ENCODE measurements around the gene ADAP1. TPM values are rescaled to one million over a fixed set of nuclear protein-coding genes. Genes with fewer than 3 reads are reported as not detected.

Gene ADAP1
- total RNA-seq, 2 experiments from 2014 or later = 6.8 to 7.2 TPM

DNA sequence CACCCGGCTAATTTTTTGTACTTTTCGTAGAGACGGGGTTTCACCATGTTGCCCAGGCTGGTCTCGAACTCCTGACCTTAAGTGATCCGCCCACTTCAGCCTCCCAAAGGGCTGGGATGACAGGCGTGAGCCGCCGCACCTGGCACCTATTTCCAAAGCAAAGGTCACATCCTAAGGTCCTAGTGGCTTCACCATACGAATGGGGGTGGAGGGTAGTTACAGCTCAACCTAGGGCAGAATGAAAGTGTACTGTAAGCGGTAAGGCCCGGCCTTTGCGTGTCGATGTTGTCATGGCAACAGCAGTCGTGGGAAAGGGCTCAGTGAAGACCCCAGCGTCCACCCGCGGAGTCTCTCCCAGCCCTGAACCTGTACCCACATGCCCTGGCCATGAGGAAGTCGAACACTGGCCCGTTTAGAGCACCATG is 22.4 kb upstream of the ADAP1 start:
- intact Hi-C loops (cut with DNase I, micrococcal nuclease) = loop anchor here in 1 of 2 experiments (5.0 kb wide), 2 partner anchors 70 to 160 kb away; a partner anchor contains a TSS
- Histone ChIP-seq H3K27me3 (ENCODE audit: control insufficient read depth in 1 of 2, insufficient read depth in 2 of 2, low read length in 2 of 2) (no peaks in the 10 kb centered on the region), H3K36me3 (ENCODE audit: insufficient read depth, low read length) (peaks cover 14% of the 10 kb centered on the region), H3K4me1 (ENCODE audit: insufficient read depth, low read length) (peaks cover 22% of the 10 kb centered on the region), H3K9me3 (ENCODE audit: control insufficient read depth in 1 of 2, insufficient read depth in 1 of 2, low read length in 2 of 2) (peaks cover 0 to 6% of the 10 kb centered on the region in 2 experiments), H3K27ac (ENCODE audit: low read depth in 1 of 2, low read length in 2 of 2) (no peak overlapping the region), H3K4me3 (ENCODE audit: low read length) (no peak overlapping the region)
- no peak for ATAC-seq (ENCODE audit: poor library complexity)
- no peak for DNase-seq
- ChIA-PET POLR2A (interaction anchor here (0.8 kb wide), 1 partner anchor 497 kb away, joined by 5 read pairs; no protein-coding TSS in a partner anchor), CTCF (interaction anchor here (0.6 to 5.4 kb wide), 2 partner anchors 16 kb away, joined by 3 to 57 read pairs; no protein-coding TSS in a partner anchor)
- peak overlapping the region; percentile 48 for H3K4me3 Mint-ChIP-seq
- TF ChIP-seq, protein P1, sequence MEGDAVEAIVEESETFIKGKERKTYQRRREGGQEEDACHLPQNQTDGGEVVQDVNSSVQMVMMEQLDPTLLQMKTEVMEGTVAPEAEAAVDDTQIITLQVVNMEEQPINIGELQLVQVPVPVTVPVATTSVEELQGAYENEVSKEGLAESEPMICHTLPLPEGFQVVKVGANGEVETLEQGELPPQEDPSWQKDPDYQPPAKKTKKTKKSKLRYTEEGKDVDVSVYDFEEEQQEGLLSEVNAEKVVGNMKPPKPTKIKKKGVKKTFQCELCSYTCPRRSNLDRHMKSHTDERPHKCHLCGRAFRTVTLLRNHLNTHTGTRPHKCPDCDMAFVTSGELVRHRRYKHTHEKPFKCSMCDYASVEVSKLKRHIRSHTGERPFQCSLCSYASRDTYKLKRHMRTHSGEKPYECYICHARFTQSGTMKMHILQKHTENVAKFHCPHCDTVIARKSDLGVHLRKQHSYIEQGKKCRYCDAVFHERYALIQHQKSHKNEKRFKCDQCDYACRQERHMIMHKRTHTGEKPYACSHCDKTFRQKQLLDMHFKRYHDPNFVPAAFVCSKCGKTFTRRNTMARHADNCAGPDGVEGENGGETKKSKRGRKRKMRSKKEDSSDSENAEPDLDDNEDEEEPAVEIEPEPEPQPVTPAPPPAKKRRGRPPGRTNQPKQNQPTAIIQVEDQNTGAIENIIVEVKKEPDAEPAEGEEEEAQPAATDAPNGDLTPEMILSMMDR (IDR thresholded peaks at IDR 0.05) = no peak
- H3K4me1 Mint-ChIP-seq (ENCODE audit: low read depth) = peaks cover 11% of the 10 kb centered on the region
- H3K27me3 Mint-ChIP-seq = no peaks in the 10 kb centered on the region
- H3K27ac Mint-ChIP-seq = no peak overlapping the region
- no peaks in the 10 kb centered on the region for H3K9me3 Mint-ChIP-seq
- peaks cover 17% of the 10 kb centered on the region for H3K36me3 Mint-ChIP-seq (ENCODE audit: low read depth)

- Mint-ChIP-seq H3K36me3 (ENCODE audit: low read depth) (peaks cover 25% of the 10 kb centered on the region), H3K27me3 (no peaks in the 10 kb centered on the region), H3K4me1 (ENCODE audit: low read depth) (peaks cover 15% of the 10 kb centered on the region), H3K27ac (peak overlapping the region; percentile 94), H3K9me3 (no peaks in the 10 kb centered on the region), H3K4me3 (peak overlapping the region; percentile 91)
- Histone ChIP-seq H3K36me3 (ENCODE audit: insufficient read depth, low read length) (peaks cover 22% of the 10 kb centered on the region), H3K9me3 (ENCODE audit: control insufficient read depth in 1 of 2, insufficient read depth in 1 of 2, low read length in 2 of 2) (peaks cover 0 to 6% of the 10 kb centered on the region in 2 experiments), H3K4me1 (ENCODE audit: insufficient read depth, low read length) (peaks cover 24% of the 10 kb centered on the region), H3K27ac (ENCODE audit: low read depth in 1 of 2, low read length in 2 of 2) (peak overlapping the region in 1 of 2 donors; percentile 97), H3K4me3 (ENCODE audit: low read length) (peak overlapping the region; percentile 87), H3K27me3 (ENCODE audit: control insufficient read depth in 1 of 2, insufficient read depth in 2 of 2, low read length in 2 of 2) (no peaks in the 10 kb centered on the region)
- TF ChIP-seq, protein P1 (IDR thresholded peaks at IDR 0.05) = no peak
- no peak for ATAC-seq (ENCODE audit: poor library complexity)
- intact Hi-C loops (cut with DNase I, micrococcal nuclease) = loop anchor here (1.0 to 5.0 kb wide), 5 partner anchors 53 to 185 kb away; partner anchors contain the start of gene ZFAND2A (in 1 of the 2)
- DNase-seq = no peak
- POLR2A ChIA-PET = interaction anchor here (0.8 to 3.5 kb wide), 20 partner anchors 11 to 612 kb away, joined by 3 to 79 read pairs (median 6); partner anchors contain the start of genes DNAAF5, GET4, GPR146 and ZFAND2A
- CTCF ChIA-PET = interaction anchor here (1.1 to 5.4 kb wide), 4 partner anchors 17 to 90 kb away, joined by 3 to 57 read pairs (median 6); no protein-coding TSS in a partner anchor
These were observed 21.4 kb upstream of the ADAP1 start for GRCh38 chr7:975702-976473.

- Mint-ChIP-seq H3K9me3 (no peaks in the 10 kb centered on the region), H3K4me1 (ENCODE audit: low read depth) (peaks cover 17% of the 10 kb centered on the region), H3K27ac (peak within 1 kb of the TSS; percentile 94), H3K27me3 (no peaks in the 10 kb centered on the region), H3K36me3 (ENCODE audit: low read depth) (peaks cover 30% of the 10 kb centered on the region), H3K4me3 (peak within 1 kb of the TSS; percentile 91)
- POLR2A ChIA-PET = interaction anchor here (0.6 to 3.5 kb wide), 24 partner anchors 10 to 611 kb away, joined by 3 to 79 read pairs (median 5); partner anchors contain the start of genes DNAAF5, GET4, GPR146 and ZFAND2A
- ATAC-seq (ENCODE audit: poor library complexity) = peak; percentile 89
- H3K27ac ChIP-seq (ENCODE audit: low read depth in 1 of 2, low read length in 2 of 2) = peak within 1 kb of the TSS; percentile 95 to 97
- peak; percentile 85 to 95 (median 88) for DNase-seq
- CTCF ChIA-PET = interaction anchor here (1.0 to 5.4 kb wide), 7 partner anchors 9 to 91 kb away, joined by 3 to 57 read pairs (median 8); partner anchors contain the start of gene GPR146
- H3K4me3 ChIP-seq (ENCODE audit: low read length) = peak within 1 kb of the TSS; percentile 87
- peaks cover 28% of the 10 kb centered on the region for H3K36me3 ChIP-seq (ENCODE audit: insufficient read depth, low read length)
- TF ChIP-seq, protein P1 (IDR thresholded peaks at IDR 0.05) = no peak
- H3K9me3 ChIP-seq (ENCODE audit: control insufficient read depth in 1 of 2, insufficient read depth in 1 of 2, low read length in 2 of 2) = peaks cover 0 to 6% of the 10 kb centered on the region in 2 experiments
- intact Hi-C loops (cut with DNase I, micrococcal nuclease) = loop anchor here (1.0 to 5.0 kb wide), 6 partner anchors 52 to 186 kb away; partner anchors contain the start of gene ZFAND2A (in 1 of the 2)
- H3K27me3 ChIP-seq (ENCODE audit: control insufficient read depth in 1 of 2, insufficient read depth in 2 of 2, low read length in 2 of 2) = no peaks in the 10 kb centered on the region
- peaks cover 26% of the 10 kb centered on the region for H3K4me1 ChIP-seq (ENCODE audit: insufficient read depth, low read length)
These were observed 20.6 kb upstream of the ADAP1 start, which contains the start of gene COX19 for GRCh38 chr7:974820-975681. COX19 (minus strand) TSS chr7:975549; CDS start chr7:975509, 40 bp downstream.
